Measurements from ENCODE around the gene PSMA5.
A peak's percentile ranks its signal among the peaks of the same experiment; 100 is the strongest.

Gene PSMA5

DNA sequence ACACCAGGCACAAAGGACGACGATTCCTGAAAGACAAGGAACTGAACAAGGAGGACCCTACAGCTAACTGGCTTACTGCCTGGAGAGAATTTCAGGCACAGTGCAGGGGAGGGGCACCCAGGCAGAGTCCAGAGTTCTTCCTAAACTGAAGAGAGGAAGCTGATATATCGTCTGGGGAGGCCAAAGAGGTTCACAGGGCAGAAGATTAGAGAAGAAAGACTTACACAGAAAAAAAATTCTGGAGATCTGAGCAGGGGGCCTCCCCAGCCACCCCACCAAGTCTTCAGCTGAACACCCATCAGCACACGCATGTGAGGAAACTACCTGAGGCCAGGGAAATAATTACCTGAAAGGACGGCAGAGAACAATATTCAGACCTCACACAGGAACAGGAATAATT lies 53.1 kb downstream of the PSMA5 start:
- 88% methylated on average over 4 of the region's 5 CpGs for WGBS
- peak overlapping the region; percentile 39 for H4K91ac ChIP-seq (ENCODE audit: low read length)
- peak overlapping the region; percentile 49 for H4K8ac ChIP-seq (ENCODE audit: low read length)
- H3K23ac ChIP-seq (ENCODE audit: low read length in 2 of 2): no peak overlapping the region
- no peak overlapping the region for H3K4me3 ChIP-seq (ENCODE audit: insufficient read depth in 1 of 2, low read depth in 1 of 2, low read length in 2 of 2)
- H3K27me3 ChIP-seq (ENCODE audit: control insufficient read depth in 1 of 2, insufficient read depth in 1 of 2, low read length in 2 of 2): no peaks in the 10 kb centered on the region
- H2BK15ac ChIP-seq (ENCODE audit: low read depth, poor library complexity, severe bottlenecking): peak overlapping the region; percentile 90
- H3K79me1 ChIP-seq (replicated peaks; ENCODE audit: low read length, poor library complexity, severe bottlenecking): peaks cover 8% of the 10 kb centered on the region
- no peak overlapping the region for H2AFZ ChIP-seq (ENCODE audit: low read depth, low read length)
- peak overlapping the region in 1 of 2 experiments; percentile 43 for H3K18ac ChIP-seq (ENCODE audit: low read depth in 1 of 2, low read length in 2 of 2)
- no peaks in the 10 kb centered on the region for H3K36me3 ChIP-seq (ENCODE audit: control insufficient read depth in 1 of 2, insufficient read depth in 2 of 2, low read depth in 1 of 2, low read length in 2 of 2)
- peak overlapping the region; percentile 56 for H2BK120ac ChIP-seq (ENCODE audit: low read depth, low read length)
- no peaks in the 10 kb centered on the region for H3K9me3 ChIP-seq (ENCODE audit: control insufficient read depth, low read length)
- peaks cover 7% of the 10 kb centered on the region for H3K4me1 ChIP-seq (ENCODE audit: control insufficient read depth, insufficient read depth, low read depth, low read length)
- H3K27ac ChIP-seq (ENCODE audit: low read length, poor library complexity, severe bottlenecking): no peak overlapping the region
- DNase-seq: no peak
- H2BK12ac ChIP-seq (ENCODE audit: low read length in 2 of 2): no peak overlapping the region
- no peak overlapping the region for H3K4me2 ChIP-seq (ENCODE audit: low read length, poor library complexity, severe bottlenecking)
- no peak overlapping the region for H3K14ac ChIP-seq (ENCODE audit: low read length in 2 of 2)
- peak overlapping the region; percentile 50 for H2AK5ac ChIP-seq (ENCODE audit: low read length, severe bottlenecking)
- no peak overlapping the region for H3K9ac ChIP-seq (ENCODE audit: low read length)
- H2BK5ac ChIP-seq (ENCODE audit: low read depth, low read length, poor library complexity, severe bottlenecking): no peak overlapping the region
- no peak overlapping the region for H3K4ac ChIP-seq (ENCODE audit: low read depth in 1 of 2, low read length in 2 of 2)

DNA sequence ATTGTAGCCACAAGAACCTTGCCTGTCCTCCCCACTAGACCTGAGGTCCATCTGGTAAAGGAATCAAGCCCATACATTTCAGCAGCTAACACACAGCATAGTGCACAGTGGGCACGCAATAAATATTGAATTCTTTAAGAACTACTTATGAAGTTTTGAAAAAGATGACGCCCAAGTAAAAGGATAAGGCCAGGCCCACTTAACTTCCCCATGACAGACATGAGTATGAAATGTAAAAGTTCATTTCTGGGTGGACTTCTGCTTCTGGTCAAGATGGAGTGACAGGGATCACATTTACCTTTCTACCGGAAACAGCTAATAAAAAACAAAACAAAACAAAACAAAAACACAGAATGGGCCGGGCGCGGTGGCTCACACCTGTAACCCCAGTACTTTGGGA lies 54.0 kb downstream of the PSMA5 start:
- no peaks in the 10 kb centered on the region for H3K27me3 ChIP-seq (ENCODE audit: control insufficient read depth in 1 of 2, insufficient read depth in 1 of 2, low read length in 2 of 2)
- no peak overlapping the region for H3K9ac ChIP-seq (ENCODE audit: low read length)
- peak overlapping the region; percentile 99 for H3K27ac ChIP-seq (ENCODE audit: low read length, poor library complexity, severe bottlenecking)
- WGBS: 98% methylated on average over 5 of the region's 6 CpGs
- peak overlapping the region in 1 of 2 experiments; percentile 4 for H3K4ac ChIP-seq (ENCODE audit: low read depth in 1 of 2, low read length in 2 of 2)
- H3K14ac ChIP-seq (ENCODE audit: low read length in 2 of 2): no peak overlapping the region
- H3K4me3 ChIP-seq (ENCODE audit: insufficient read depth in 1 of 2, low read depth in 1 of 2, low read length in 2 of 2): no peak overlapping the region
- H3K4me2 ChIP-seq (ENCODE audit: low read length, poor library complexity, severe bottlenecking): no peak overlapping the region
- H2BK12ac ChIP-seq (ENCODE audit: low read length in 2 of 2): no peak overlapping the region
- H3K79me1 ChIP-seq (replicated peaks; ENCODE audit: low read length, poor library complexity, severe bottlenecking): peaks cover 8% of the 10 kb centered on the region
- H3K36me3 ChIP-seq (ENCODE audit: control insufficient read depth in 1 of 2, insufficient read depth in 2 of 2, low read depth in 1 of 2, low read length in 2 of 2): no peaks in the 10 kb centered on the region
- peaks cover 7% of the 10 kb centered on the region for H3K4me1 ChIP-seq (ENCODE audit: control insufficient read depth, insufficient read depth, low read depth, low read length)
- H2AK5ac ChIP-seq (ENCODE audit: low read length, severe bottlenecking): peak overlapping the region; percentile 24
- H4K91ac ChIP-seq (ENCODE audit: low read length): no peak overlapping the region
- no peak for DNase-seq
- H2BK120ac ChIP-seq (ENCODE audit: low read depth, low read length): no peak overlapping the region
- no peaks in the 10 kb centered on the region for H3K9me3 ChIP-seq (ENCODE audit: control insufficient read depth, low read length)
- peak overlapping the region in 1 of 2 experiments; percentile 46 for H3K18ac ChIP-seq (ENCODE audit: low read depth in 1 of 2, low read length in 2 of 2)
- H2AFZ ChIP-seq (ENCODE audit: low read depth, low read length): no peak overlapping the region
- H4K8ac ChIP-seq (ENCODE audit: low read length): peak overlapping the region; percentile 35
- no peak overlapping the region for H2BK15ac ChIP-seq (ENCODE audit: low read depth, poor library complexity, severe bottlenecking)
- H3K23ac ChIP-seq (ENCODE audit: low read length in 2 of 2): no peak overlapping the region
- H2BK5ac ChIP-seq (ENCODE audit: low read depth, low read length, poor library complexity, severe bottlenecking): no peak overlapping the region

DNA sequence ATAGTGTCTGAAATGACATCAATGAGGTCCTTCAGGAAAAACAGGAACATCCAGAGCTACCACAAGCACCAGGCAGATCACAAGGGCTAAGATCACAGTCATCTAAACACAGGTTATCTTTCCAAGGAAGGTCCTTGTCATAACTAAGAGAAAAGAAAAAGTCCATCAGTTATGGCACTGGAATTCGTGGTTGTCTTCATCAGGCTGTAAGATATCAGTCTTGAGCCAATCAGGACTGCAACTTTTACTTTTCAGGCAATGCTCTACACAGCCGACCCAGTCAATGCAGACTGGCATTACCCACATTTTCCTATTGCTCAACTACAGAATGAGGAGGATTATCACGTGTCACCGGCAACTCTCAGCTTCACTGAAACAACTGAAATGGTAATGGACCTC lies 54.9 kb downstream of the PSMA5 start:
- Histone ChIP-seq H3K14ac (ENCODE audit: low read length in 2 of 2) (peak overlapping the region in 1 of 2 experiments; percentile 84), H2AK5ac (ENCODE audit: low read length, severe bottlenecking) (peak overlapping the region; percentile 91), H3K27me3 (ENCODE audit: control insufficient read depth in 1 of 2, insufficient read depth in 1 of 2, low read length in 2 of 2) (no peaks in the 10 kb centered on the region), H3K9ac (ENCODE audit: low read length) (peak overlapping the region; percentile 63), H3K79me1 (replicated peaks; ENCODE audit: low read length, poor library complexity, severe bottlenecking) (peaks cover 11% of the 10 kb centered on the region), H3K36me3 (ENCODE audit: control insufficient read depth in 1 of 2, insufficient read depth in 2 of 2, low read depth in 1 of 2, low read length in 2 of 2) (peaks cover 0 to 7% of the 10 kb centered on the region in 2 experiments), H3K27ac (ENCODE audit: low read length, poor library complexity, severe bottlenecking) (peak overlapping the region; percentile 99), H3K9me3 (ENCODE audit: control insufficient read depth, low read length) (no peaks in the 10 kb centered on the region), H2AFZ (ENCODE audit: low read depth, low read length) (no peak overlapping the region), H2BK12ac (ENCODE audit: low read length in 2 of 2) (peak overlapping the region in 1 of 2 experiments; percentile 78), H3K4me2 (ENCODE audit: low read length, poor library complexity, severe bottlenecking) (no peak overlapping the region), H2BK5ac (ENCODE audit: low read depth, low read length, poor library complexity, severe bottlenecking) (peak overlapping the region; percentile 80), H3K23ac (ENCODE audit: low read length in 2 of 2) (no peak overlapping the region), H3K18ac (ENCODE audit: low read depth in 1 of 2, low read length in 2 of 2) (peak overlapping the region; percentile 66 to 68), H4K91ac (ENCODE audit: low read length) (peak overlapping the region; percentile 8), H4K8ac (ENCODE audit: low read length) (peak overlapping the region; percentile 22), H2BK15ac (ENCODE audit: low read depth, poor library complexity, severe bottlenecking) (no peak overlapping the region), H3K4me1 (ENCODE audit: control insufficient read depth, insufficient read depth, low read depth, low read length) (peaks cover 7% of the 10 kb centered on the region), H3K4me3 (ENCODE audit: insufficient read depth in 1 of 2, low read depth in 1 of 2, low read length in 2 of 2) (peak overlapping the region in 1 of 2 experiments; percentile 12), H3K4ac (ENCODE audit: low read depth in 1 of 2, low read length in 2 of 2) (peak overlapping the region in 1 of 2 experiments; percentile 79), H2BK120ac (ENCODE audit: low read depth, low read length) (no peak overlapping the region)
- 43% methylated on average over 4 of the region's 4 CpGs for WGBS
- DNase-seq: peak; percentile 91

DNA sequence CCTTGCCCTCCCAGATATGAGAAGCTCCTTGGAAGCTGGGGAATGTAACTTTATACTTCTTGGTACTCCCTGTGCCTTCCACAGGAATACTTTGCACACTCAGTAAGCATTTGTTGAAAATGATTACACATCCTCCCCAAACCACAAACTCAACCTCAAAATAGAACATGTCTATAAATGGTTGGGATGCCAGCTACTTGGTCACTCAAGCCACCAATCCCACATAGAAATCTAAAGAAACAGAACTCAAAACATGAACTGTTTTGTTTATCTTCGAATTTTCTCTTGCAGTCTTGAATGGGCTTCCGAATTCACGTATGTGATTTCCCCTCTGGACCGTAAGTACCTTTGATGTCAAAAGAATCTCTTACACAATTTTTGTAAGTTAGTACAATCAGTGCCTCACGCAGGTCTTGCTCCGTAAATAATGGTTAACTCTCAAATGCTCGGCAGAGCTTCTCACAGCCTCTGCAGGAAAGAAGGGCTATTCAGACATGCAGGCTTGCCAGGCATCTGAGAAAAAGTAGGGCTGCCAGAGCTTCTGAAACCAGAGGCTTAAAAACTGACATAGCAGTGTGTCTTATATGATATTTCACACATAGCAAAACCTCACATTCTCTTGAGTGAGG lies 55.4 kb downstream of the PSMA5 start:
- no peak overlapping the region for H2BK15ac ChIP-seq (ENCODE audit: low read depth, poor library complexity, severe bottlenecking)
- peak overlapping the region in 1 of 2 experiments; percentile 84 for H3K14ac ChIP-seq (ENCODE audit: low read length in 2 of 2)
- H3K9me3 ChIP-seq (ENCODE audit: control insufficient read depth, low read length): no peaks in the 10 kb centered on the region
- peaks cover 11% of the 10 kb centered on the region for H3K79me1 ChIP-seq (replicated peaks; ENCODE audit: low read length, poor library complexity, severe bottlenecking)
- H3K18ac ChIP-seq (ENCODE audit: low read depth in 1 of 2, low read length in 2 of 2): peak overlapping the region; percentile 66 to 68
- peak overlapping the region; percentile 91 for H2AK5ac ChIP-seq (ENCODE audit: low read length, severe bottlenecking)
- H3K27me3 ChIP-seq (ENCODE audit: control insufficient read depth in 1 of 2, insufficient read depth in 1 of 2, low read length in 2 of 2): no peaks in the 10 kb centered on the region
- H4K8ac ChIP-seq (ENCODE audit: low read length): peak overlapping the region; percentile 22
- peak overlapping the region; percentile 80 for H2BK5ac ChIP-seq (ENCODE audit: low read depth, low read length, poor library complexity, severe bottlenecking)
- peaks cover 0 to 7% of the 10 kb centered on the region in 2 experiments for H3K36me3 ChIP-seq (ENCODE audit: control insufficient read depth in 1 of 2, insufficient read depth in 2 of 2, low read depth in 1 of 2, low read length in 2 of 2)
- H2BK120ac ChIP-seq (ENCODE audit: low read depth, low read length): no peak overlapping the region
- H3K4ac ChIP-seq (ENCODE audit: low read depth in 1 of 2, low read length in 2 of 2): peak overlapping the region in 1 of 2 experiments; percentile 79
- WGBS: under 1% methylated on average over 7 of the region's 7 CpGs
- H3K4me1 ChIP-seq (ENCODE audit: control insufficient read depth, insufficient read depth, low read depth, low read length): peaks cover 7% of the 10 kb centered on the region
- peak overlapping the region; percentile 63 for H3K9ac ChIP-seq (ENCODE audit: low read length)
- H3K23ac ChIP-seq (ENCODE audit: low read length in 2 of 2): no peak overlapping the region
- H4K91ac ChIP-seq (ENCODE audit: low read length): no peak overlapping the region
- peak overlapping the region in 1 of 2 experiments; percentile 78 for H2BK12ac ChIP-seq (ENCODE audit: low read length in 2 of 2)
- H2AFZ ChIP-seq (ENCODE audit: low read depth, low read length): no peak overlapping the region
- H3K27ac ChIP-seq (ENCODE audit: low read length, poor library complexity, severe bottlenecking): peak overlapping the region; percentile 99
- DNase-seq: peak; percentile 93
- peak overlapping the region; percentile 12 for H3K4me2 ChIP-seq (ENCODE audit: low read length, poor library complexity, severe bottlenecking)
- peak overlapping the region in 1 of 2 experiments; percentile 12 for H3K4me3 ChIP-seq (ENCODE audit: insufficient read depth in 1 of 2, low read depth in 1 of 2, low read length in 2 of 2)

All from mesenchymal stem cell (in vitro differentiated cells and primary cell).